ENCODE results near the gene NSMCE4A. TPM values are rescaled to one million over a fixed set of nuclear protein-coding genes. Genes with fewer than 3 reads are reported as not detected.
"Not testable (repeated sequence)": the region's sequence is repeated elsewhere in the genome, so short reads cannot be mapped to it uniquely, and the experiment has no call there.

Gene NSMCE4A
- total and polyA plus RNA-seq, 2 experiments from 2014 or later: 76.4 to 82.5 TPM

DNA sequence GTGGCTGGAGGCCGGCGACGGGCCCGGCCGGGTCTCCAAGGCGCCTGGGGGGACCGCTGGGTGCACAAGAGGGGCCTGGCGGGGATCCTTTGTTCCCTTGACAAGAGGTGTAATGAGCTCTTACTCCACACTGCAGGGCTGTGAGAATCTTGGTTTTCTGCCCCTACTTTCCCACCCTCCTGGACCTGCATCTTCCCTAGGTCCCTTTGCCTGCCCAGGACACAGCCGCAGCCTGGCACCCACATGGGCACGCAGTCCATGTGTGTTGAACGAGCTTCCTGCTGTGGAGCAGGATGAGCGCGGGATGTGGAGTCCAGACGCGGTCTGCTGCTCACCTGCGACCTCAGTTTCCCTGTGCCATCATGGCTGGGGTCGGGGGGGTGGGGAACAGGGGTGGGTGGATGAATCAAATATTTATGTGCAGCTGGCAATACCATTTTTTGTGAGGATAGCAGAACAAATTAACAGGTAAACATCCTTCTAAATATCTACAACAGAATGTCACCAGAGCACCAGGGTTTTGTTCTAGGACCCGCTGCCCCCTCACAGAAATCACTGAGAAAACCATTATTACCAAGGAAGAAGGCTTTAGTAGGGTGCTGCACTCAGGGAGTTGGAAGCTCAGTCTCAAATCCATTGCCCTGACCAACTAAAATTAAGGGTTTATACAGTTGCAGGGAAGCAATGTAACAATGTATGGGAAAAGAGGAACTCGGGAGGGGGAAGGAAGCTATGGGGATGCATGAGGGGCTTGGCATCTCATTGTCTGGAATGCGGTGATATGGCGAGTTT, 474 bp upstream of the NSMCE4A start:
- no peak for TF ChIP-seq CTCF (IDR thresholded peaks at IDR 0.05; ENCODE audit: low read depth, low read length)
- H3K9me3 ChIP-seq (ENCODE audit: low read depth): no peaks in the 10 kb centered on the region
- peak overlapping the region; percentile 87 for H3K27ac ChIP-seq
- no peak for DNase-seq (ENCODE audit: low read depth in 1 of 2, low spot score in 1 of 2)
- peaks cover 3% of the 10 kb centered on the region for H3K4me1 ChIP-seq (ENCODE audit: low read depth)
- no peaks in the 10 kb centered on the region for H3K27me3 ChIP-seq
- no peaks in the 10 kb centered on the region for H3K36me3 ChIP-seq
- H3K4me3 ChIP-seq: peak overlapping the region; percentile 98

- H3K27ac ChIP-seq: peak overlapping the region; percentile 87
These were observed 940 bp downstream of the NSMCE4A start for GRCh38 chr10:121974019-121974534.

DNA sequence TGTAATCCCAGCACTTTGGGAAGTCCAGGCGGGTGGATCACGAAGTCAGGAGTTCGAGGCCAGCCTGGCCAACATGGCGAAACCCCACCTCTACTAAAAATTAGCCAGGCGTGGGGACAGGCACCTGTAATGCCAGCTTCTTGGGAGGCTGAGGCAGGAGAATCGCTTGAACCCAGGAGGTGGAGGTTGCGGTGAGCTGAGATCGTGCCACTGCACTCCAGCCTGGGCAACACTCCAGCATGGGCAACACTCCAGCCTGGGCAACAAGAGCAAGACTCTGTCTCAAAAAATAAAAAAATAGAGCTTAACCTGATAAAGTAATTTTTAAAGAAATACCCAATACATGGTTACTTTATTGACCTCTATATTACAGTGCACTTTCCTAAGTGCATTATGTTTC, 5.9 kb downstream of the NSMCE4A start:
- not testable (repeated sequence) for H3K27ac ChIP-seq, H3K4me3 ChIP-seq

More at GRCh38 chr10:121974019-121974534, 940 bp downstream of the NSMCE4A start:
- no peaks in the 10 kb centered on the region for H3K9me3 ChIP-seq (ENCODE audit: low read depth)
- H3K27me3 ChIP-seq: no peaks in the 10 kb centered on the region
- no peak for TF ChIP-seq CTCF (IDR thresholded peaks at IDR 0.05; ENCODE audit: low read depth, low read length)
- H3K36me3 ChIP-seq: peaks cover 6% of the 10 kb centered on the region
- H3K4me1 ChIP-seq (ENCODE audit: low read depth): peaks cover 3% of the 10 kb centered on the region
- no peak for DNase-seq (ENCODE audit: low read depth in 1 of 2, low spot score in 1 of 2)
- H3K4me3 ChIP-seq: peak overlapping the region; percentile 98

GRCh38 chr10:121965996-121966395, 9.0 kb downstream of the NSMCE4A start:
- no peak for TF ChIP-seq CTCF (IDR thresholded peaks at IDR 0.05; ENCODE audit: low read depth, low read length)
- Histone ChIP-seq H3K27me3 (no peaks in the 10 kb centered on the region), H3K36me3 (peaks cover 37% of the 10 kb centered on the region), H3K4me3 (no peak overlapping the region), H3K4me1 (ENCODE audit: low read depth) (no peaks in the 10 kb centered on the region), H3K27ac (no peak overlapping the region), H3K9me3 (ENCODE audit: low read depth) (no peaks in the 10 kb centered on the region)
- DNase-seq (ENCODE audit: low read depth in 1 of 2, low spot score in 1 of 2): no peak

More for the DNA sequence above, 5.9 kb downstream of the NSMCE4A start:
- not testable (repeated sequence) for H3K9me3 ChIP-seq (ENCODE audit: low read depth); H3K27me3 ChIP-seq; H3K4me1 ChIP-seq (ENCODE audit: low read depth); DNase-seq (ENCODE audit: low read depth in 1 of 2, low spot score in 1 of 2)
- peaks cover 37% of the 10 kb centered on the region for H3K36me3 ChIP-seq

GRCh38 chr10:121961456-121961855, 13.6 kb downstream of the NSMCE4A start:
- no peak for DNase-seq (ENCODE audit: low read depth in 1 of 2, low spot score in 1 of 2)
- Histone ChIP-seq H3K9me3 (ENCODE audit: low read depth) (no peaks in the 10 kb centered on the region), H3K4me3 (no peak overlapping the region), H3K4me1 (ENCODE audit: low read depth) (no peaks in the 10 kb centered on the region), H3K36me3 (peaks cover 21% of the 10 kb centered on the region), H3K27me3 (no peaks in the 10 kb centered on the region), H3K27ac (no peak overlapping the region)
- no peak for TF ChIP-seq CTCF (IDR thresholded peaks at IDR 0.05; ENCODE audit: low read depth, low read length)

- Histone ChIP-seq H3K27me3 (no peaks in the 10 kb centered on the region), H3K9me3 (ENCODE audit: low read depth) (no peaks in the 10 kb centered on the region), H3K27ac (no peak overlapping the region), H3K4me1 (ENCODE audit: low read depth) (no peaks in the 10 kb centered on the region), H3K4me3 (no peak overlapping the region), H3K36me3 (peaks cover 16% of the 10 kb centered on the region)
- DNase-seq (ENCODE audit: low read depth in 1 of 2, low spot score in 1 of 2): no peak
- TF ChIP-seq CTCF (IDR thresholded peaks at IDR 0.05; ENCODE audit: low read depth, low read length): no peak
These were observed 15.3 kb downstream of the NSMCE4A start for GRCh38 chr10:121959671-121960070.

Data from cardiac muscle cell (in vitro differentiated cells and primary cell).